BLaER1 treated with 17β-estradiol and CSF1 and Interleukin-3, amounts not matched to agents 10 nM and 100 nM (cell line): ENCODE results near the gene MGRN1.

Source experiments
- H3K27ac ChIP-seq, 11 experiments: shearing (Covaris generic); formaldehyde crosslinking; 2 replicates each; pipeline ENCODE4 v1.8.1; 2022
- H3K27me3 ChIP-seq, 11 experiments: shearing (Covaris generic); formaldehyde crosslinking; 2 replicates each; pipeline ENCODE4 v1.8.1; 2022
- H3K36me3 ChIP-seq, 11 experiments: shearing (Covaris generic); formaldehyde crosslinking; 2 replicates each; pipeline ENCODE4 v1.8.1; 2022
- H3K4me1 ChIP-seq, 10 experiments: shearing (Covaris generic); formaldehyde crosslinking; 2 replicates each; pipeline ENCODE4 v1.8.1; 2022
- H3K4me2 ChIP-seq, 11 experiments: shearing (Covaris generic); formaldehyde crosslinking; 2 replicates each; pipeline ENCODE4 v1.8.1; 2022
- H3K4me3 ChIP-seq, 10 experiments: shearing (Covaris generic); formaldehyde crosslinking; 2 replicates each; pipeline ENCODE4 v1.8.1; 2022
- H3K9ac ChIP-seq, 11 experiments: shearing (Covaris generic); formaldehyde crosslinking; 2 replicates each; pipeline ENCODE4 v1.8.1; 2022
- H3K9me3 ChIP-seq, 11 experiments: shearing (Covaris generic); formaldehyde crosslinking; replicated peaks in 1 of 11; 2 replicates each; pipeline ENCODE4 v1.8.1; 2022
- H4K20me1 ChIP-seq, 11 experiments: shearing (Covaris generic); formaldehyde crosslinking; 2 replicates each; pipeline ENCODE4 v1.8.1; 2022
- Cebpa-rat ChIP-seq, 11 experiments: shearing (Covaris generic); IDR thresholded peaks; 2 replicates each; pipeline ENCODE4 v1.8.1; 2022

MGRN1 gene

GRCh38 chr16:4726616-4727015 lies 102.0 kb downstream of the MGRN1 start:
- TF ChIP-seq Cebpa-rat (IDR thresholded peaks at IDR 0.05) = no peak
- Histone ChIP-seq H3K36me3 (peaks cover 35 to 88% (median 65%) of the 10 kb centered on the region in 11 experiments), H3K4me2 (no peak overlapping the region), H3K4me3 (no peak overlapping the region), H4K20me1 (peaks cover 0 to 27% (median 0%) of the 10 kb centered on the region in 11 experiments; a peak in 5 of 22 replicates), H3K9me3 (no peaks in the 10 kb centered on the region), H3K4me1 (peaks cover 0 to 10% (median 0%) of the 10 kb centered on the region in 10 experiments; a peak in 5 of 20 replicates), H3K27ac (no peak overlapping the region), H3K27me3 (no peaks in the 10 kb centered on the region), H3K9ac (no peak overlapping the region)

GRCh38 chr16:4728676-4729075 lies 104.0 kb downstream of the MGRN1 start:
- H3K27ac ChIP-seq = no peak overlapping the region
- no peak for TF ChIP-seq Cebpa-rat (IDR thresholded peaks at IDR 0.05)
- peaks cover 31 to 77% (median 52%) of the 10 kb centered on the region in 11 experiments for H3K36me3 ChIP-seq
- H3K4me2 ChIP-seq = no peak overlapping the region
- H4K20me1 ChIP-seq = peaks cover 0 to 27% (median 0%) of the 10 kb centered on the region in 11 experiments; a peak in 5 of 22 replicates
- H3K4me1 ChIP-seq = peaks cover 5 to 18% (median 9%) of the 10 kb centered on the region in 10 experiments; a peak in 18 of 20 replicates
- no peaks in the 10 kb centered on the region for H3K9me3 ChIP-seq
- H3K27me3 ChIP-seq = no peaks in the 10 kb centered on the region
- H3K9ac ChIP-seq = peak overlapping the region in 1 of 11 experiments; percentile 9; a peak in 1 of 22 replicates
- H3K4me3 ChIP-seq = no peak overlapping the region

GRCh38 chr16:4729876-4730275 lies 105.2 kb downstream of the MGRN1 start:
- Histone ChIP-seq H3K9me3 (no peaks in the 10 kb centered on the region), H3K27me3 (no peaks in the 10 kb centered on the region), H3K36me3 (peaks cover 28 to 66% (median 45%) of the 10 kb centered on the region in 11 experiments), H4K20me1 (peaks cover 0 to 27% (median 0%) of the 10 kb centered on the region in 11 experiments; a peak in 5 of 22 replicates), H3K4me1 (peaks cover 6 to 18% (median 9%) of the 10 kb centered on the region in 10 experiments; a peak in 19 of 20 replicates), H3K9ac (no peak overlapping the region), H3K4me2 (no peak overlapping the region), H3K27ac (no peak overlapping the region), H3K4me3 (no peak overlapping the region)
- no peak for TF ChIP-seq Cebpa-rat (IDR thresholded peaks at IDR 0.05)

GRCh38 chr16:4733211-4733742 lies 108.7 kb downstream of the MGRN1 start:
- peak overlapping the region; percentile 79 to 98 (median 88) for H3K4me3 ChIP-seq
- peak overlapping the region; percentile 73 to 88 (median 83) for H3K9ac ChIP-seq
- no peak for TF ChIP-seq Cebpa-rat (IDR thresholded peaks at IDR 0.05)
- peaks cover 0 to 11% (median 0%) of the 10 kb centered on the region in 11 experiments; a peak in 4 of 22 replicates for H4K20me1 ChIP-seq
- peaks cover 7 to 37% (median 26%) of the 10 kb centered on the region in 11 experiments; a peak in 18 of 22 replicates for H3K36me3 ChIP-seq
- H3K4me2 ChIP-seq = peak overlapping the region; percentile 86 to 100 (median 97)
- peaks cover 11 to 28% (median 20%) of the 10 kb centered on the region in 10 experiments for H3K4me1 ChIP-seq
- no peaks in the 10 kb centered on the region for H3K9me3 ChIP-seq
- H3K27me3 ChIP-seq = no peaks in the 10 kb centered on the region
- H3K27ac ChIP-seq = peak overlapping the region in 8 of 11 experiments; percentile 55 to 83 (median 74); a peak in 12 of 22 replicates

GRCh38 chr16:4733747-4734062 lies 109.1 kb downstream of the MGRN1 start:
- Histone ChIP-seq H3K9me3 (no peaks in the 10 kb centered on the region), H3K4me1 (peaks cover 11 to 32% (median 20%) of the 10 kb centered on the region in 10 experiments), H3K27ac (peak overlapping the region in 10 of 11 experiments; percentile 55 to 83 (median 71); a peak in 21 of 22 replicates), H3K4me3 (peak overlapping the region; percentile 79 to 98 (median 88)), H3K4me2 (peak overlapping the region; percentile 86 to 100 (median 97)), H3K9ac (peak overlapping the region; percentile 73 to 88 (median 83)), H3K36me3 (peaks cover 7 to 33% (median 22%) of the 10 kb centered on the region in 11 experiments; a peak in 18 of 22 replicates), H4K20me1 (peaks cover 0 to 11% (median 0%) of the 10 kb centered on the region in 11 experiments; a peak in 3 of 22 replicates), H3K27me3 (no peaks in the 10 kb centered on the region)
- no peak for TF ChIP-seq Cebpa-rat (IDR thresholded peaks at IDR 0.05)

- Histone ChIP-seq H3K9me3 (no peaks in the 10 kb centered on the region), H3K27ac (peak within 1 kb of the TSS in 10 of 11 experiments; percentile 56 to 85 (median 72); a peak in 21 of 22 replicates), H3K4me1 (peaks cover 11 to 33% (median 20%) of the 10 kb centered on the region in 10 experiments), H3K27me3 (no peaks in the 10 kb centered on the region), H4K20me1 (peaks cover 0 to 11% (median 0%) of the 10 kb centered on the region in 11 experiments; a peak in 2 of 22 replicates), H3K9ac (peak within 1 kb of the TSS; percentile 73 to 88 (median 83)), H3K36me3 (peaks cover 7 to 28% (median 17%) of the 10 kb centered on the region in 11 experiments; a peak in 18 of 22 replicates), H3K4me2 (peak within 1 kb of the TSS; percentile 86 to 100 (median 97)), H3K4me3 (peak within 1 kb of the TSS; percentile 79 to 98 (median 88))
- TF ChIP-seq Cebpa-rat (IDR thresholded peaks at IDR 0.05) = no peak
Measured at GRCh38 chr16:4734063-4734729, 109.6 kb downstream of the MGRN1 start, which contains the start of the genes ANKS3 and DNAAF8. Gene ANKS3 (minus strand): TSS chr16:4734271. CDS start chr16:4730149, 4,122 bp downstream. Gene DNAAF8 (plus strand): TSS chr16:4734537. CDS start chr16:4736515, 1,978 bp downstream.

- Histone ChIP-seq H3K4me1 (peaks cover 11 to 33% (median 20%) of the 10 kb centered on the region in 10 experiments), H3K4me2 (peak overlapping the region; percentile 85 to 100 (median 97)), H3K4me3 (peak overlapping the region; percentile 79 to 98 (median 88)), H3K9ac (peak overlapping the region; percentile 73 to 88 (median 83)), H3K36me3 (peaks cover 3 to 21% (median 11%) of the 10 kb centered on the region in 11 experiments; a peak in 17 of 22 replicates), H3K9me3 (no peaks in the 10 kb centered on the region), H3K27me3 (no peaks in the 10 kb centered on the region), H4K20me1 (peaks cover 0 to 7% (median 0%) of the 10 kb centered on the region in 11 experiments; a peak in 2 of 22 replicates), H3K27ac (peak overlapping the region in 10 of 11 experiments; percentile 42 to 85 (median 72); a peak in 20 of 22 replicates)
- no peak for TF ChIP-seq Cebpa-rat (IDR thresholded peaks at IDR 0.05)
Measured at GRCh38 chr16:4734730-4735535, 110.3 kb downstream of the MGRN1 start.

GRCh38 chr16:4736546-4736945 lies 111.9 kb downstream of the MGRN1 start:
- Histone ChIP-seq H3K9me3 (no peaks in the 10 kb centered on the region), H3K4me2 (peak overlapping the region in 1 of 11 experiments; percentile 28; a peak in 1 of 22 replicates), H4K20me1 (no peaks in the 10 kb centered on the region; a peak in 1 of 22 replicates), H3K9ac (no peak overlapping the region), H3K4me1 (peaks cover 11 to 33% (median 20%) of the 10 kb centered on the region in 10 experiments), H3K27ac (no peak overlapping the region), H3K27me3 (no peaks in the 10 kb centered on the region), H3K36me3 (peaks cover 0 to 6% (median 0%) of the 10 kb centered on the region in 11 experiments; a peak in 1 of 22 replicates), H3K4me3 (no peak overlapping the region)
- no peak for TF ChIP-seq Cebpa-rat (IDR thresholded peaks at IDR 0.05)
